Keratinocyte (primary cell): ENCODE measurements around the gene APBB2. TPM values are rescaled to one million over a fixed set of nuclear protein-coding genes. Genes with fewer than 3 reads are reported as not detected.

Source experiments
- DNase-seq: peaks from one replicate; pipeline ENCODE4 v3.0.0-alpha.2; 2011; ENCODE audit warnings: low read depth, missing footprints, low spot score
- FAIRE-seq: peaks from 2 replicates; lab custom pipeline; 2011; peaks lifted over from hg19 to GRCh38; lab: Jason Lieb, UNC
- H2AFZ ChIP-seq: 2 replicates; pipeline ENCODE4 v1.6.0; 2012; ENCODE audit warnings: low read length, control low read depth, inconsistent platforms; ENCODE audit not compliant: control insufficient read depth
- H3K27ac ChIP-seq: 2 replicates; pipeline ENCODE4 v1.5.1; 2011; ENCODE audit warnings: low read length; ENCODE audit not compliant: control insufficient read depth, insufficient read depth
- H3K27me3 ChIP-seq: 3 replicates; pipeline ENCODE4 v1.6.0; 2011; ENCODE audit warnings: low read length; ENCODE audit not compliant: control insufficient read depth, insufficient read depth; ENCODE audit errors: extremely low read depth
- H3K36me3 ChIP-seq, 2 experiments: 2 replicates in 1 of 2; 3 replicates in 1 of 2; pipeline ENCODE4 v1.5.1; 2011; ENCODE audit warnings: low read length in 2 of 2, mild to moderate bottlenecking in 1 of 2; ENCODE audit not compliant: control insufficient read depth in 2 of 2, insufficient read depth in 2 of 2; ENCODE audit errors: extremely low read depth in 1 of 2
- H3K4me1 ChIP-seq: 3 replicates; pipeline ENCODE4 v1.5.1; 2011; ENCODE audit warnings: low read length; ENCODE audit not compliant: control insufficient read depth, insufficient read depth; ENCODE audit errors: extremely low read depth
- H3K4me2 ChIP-seq: 3 replicates; pipeline ENCODE4 v1.6.0; 2011; ENCODE audit warnings: low read depth, low read length; ENCODE audit not compliant: control insufficient read depth, insufficient read depth; ENCODE audit errors: extremely low read depth
- H3K4me3 ChIP-seq, 3 experiments: fragments of 200-600 bp in 1 of 3; sonication (generic) in 1 of 3; 2 replicates in 2 of 3; 3 replicates in 1 of 3; pipeline ENCODE4 v1.5.1; 2011 to 2016; ENCODE audit warnings: low read length in 3 of 3, mild to moderate bottlenecking in 3 of 3, control low read depth in 2 of 3, inconsistent platforms in 1 of 3, low read depth in 1 of 3, mixed read lengths in 1 of 3, mixed run types in 1 of 3, moderate library complexity in 1 of 3; ENCODE audit not compliant: control insufficient read depth in 2 of 3, insufficient read depth in 2 of 3; ENCODE audit errors: extremely low read depth in 1 of 3
- H3K79me2 ChIP-seq: 2 replicates; pipeline ENCODE4 v1.6.0; 2012; ENCODE audit warnings: low read length; ENCODE audit not compliant: control insufficient read depth, insufficient read depth
- H3K9ac ChIP-seq: 3 replicates; pipeline ENCODE4 v1.6.0; 2011; ENCODE audit warnings: low read length; ENCODE audit not compliant: control insufficient read depth, insufficient read depth; ENCODE audit errors: extremely low read depth
- H3K9me1 ChIP-seq: 3 replicates; pipeline ENCODE4 v1.6.0; 2011; ENCODE audit warnings: low read length; ENCODE audit not compliant: control insufficient read depth, insufficient read depth; ENCODE audit errors: extremely low read depth
- H3K9me3 ChIP-seq: 2 replicates; pipeline ENCODE4 v1.5.1; 2012; ENCODE audit warnings: low read depth, low read length; ENCODE audit not compliant: control insufficient read depth
- H4K20me1 ChIP-seq: 3 replicates; pipeline ENCODE4 v1.6.0; 2011; ENCODE audit warnings: low read length; ENCODE audit not compliant: control insufficient read depth, insufficient read depth; ENCODE audit errors: extremely low read depth
- CTCF ChIP-seq, 3 experiments: IDR thresholded peaks in 1 of 3; conservative IDR thresholded peaks in 1 of 3; optimal IDR thresholded peaks in 1 of 3; 2 replicates in 2 of 3; 3 replicates in 1 of 3; pipeline versions ENCODE3 to v1.5.1; 2011; ENCODE audit warnings: low read length in 3 of 3, mild to moderate bottlenecking in 3 of 3, moderate library complexity in 2 of 3, control low read depth in 1 of 3, inconsistent platforms in 1 of 3; ENCODE audit not compliant: insufficient read depth in 2 of 3; ENCODE audit errors: extremely low read depth in 1 of 3
- EZH2 ChIP-seq: IDR thresholded peaks from one replicate; pipeline ENCODE4 v1.6.1; 2012; ENCODE audit warnings: inconsistent platforms, mild to moderate bottlenecking, low read length, moderate library complexity
- dilution Hi-C: fragments of 300-500 bp; cut with MboI; formaldehyde crosslinking; loops from one replicate; pipeline ENCODE4 v1.7.0; 2020; ENCODE audit warnings: low sequenced_read_pairs; ENCODE audit not compliant: extremely low pct_ligation_motif_present
- polyA plus RNA-seq, 5 experiments: library from polyadenylated mRNA; depleted of rRNA in 3 of 5; stranded (reverse) in 3 of 5; stranded (forward) in 1 of 5; unstranded in 1 of 5; fragments of >200 nt; gene quantifications; 1 replicate in 1 of 5; 2 replicates in 3 of 5; 3 replicates in 1 of 5; pipeline versions ENCODE4 v1.2.1 to v1.2.3, GENCODE V29; 2011 to 2012; ENCODE audit warnings: missing spikeins in 2 of 5, low read depth in 1 of 5, low replicate concordance in 1 of 5

Gene APBB2
- polyA plus RNA-seq, 1 donor (not counting 4 experiments of a cell fraction or from before 2014, with no cell fraction given), result 57.3 TPM

DNA sequence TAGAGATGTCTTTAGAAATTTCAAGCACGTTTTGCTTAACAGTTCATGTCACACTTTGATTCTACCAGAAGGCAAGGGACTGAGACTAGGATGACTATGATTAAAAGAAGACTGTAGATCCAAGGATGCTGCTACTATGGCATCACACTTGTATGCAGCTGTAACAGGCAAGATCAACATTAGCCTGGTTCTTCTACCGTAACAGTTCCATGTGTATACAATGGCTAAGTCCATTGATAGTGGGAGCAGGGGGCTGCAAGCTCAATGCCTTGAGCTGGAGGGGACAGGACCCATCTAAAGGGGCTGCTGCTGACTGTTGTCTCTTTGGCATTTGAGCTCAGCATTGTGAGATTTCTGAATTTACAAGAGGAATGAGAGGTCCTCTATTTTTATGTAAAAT is 212.0 kb downstream of the APBB2 start:
- H2AFZ ChIP-seq, result no peak overlapping the region
- TF ChIP-seq EZH2 (no peak), CTCF (optimal IDR thresholded peaks at IDR 0.05 in 1 of 3, IDR thresholded peaks at IDR 0.05 in 1 of 3, conservative IDR thresholded peaks at IDR 0.05 in 1 of 3; ENCODE audit: extremely low read depth in 1 of 3, insufficient read depth in 2 of 3, low read length in 3 of 3) (no peak)
- H3K9ac ChIP-seq, result no peak overlapping the region
- H3K9me3 ChIP-seq, result no peaks in the 10 kb centered on the region
- dilution Hi-C loops, result no loop called here
- FAIRE-seq, result no peak
- H3K4me3 ChIP-seq, result no peak overlapping the region
- no peak for DNase-seq
- no peak overlapping the region for H3K27ac ChIP-seq
- H3K79me2 ChIP-seq, result peaks cover 21% of the 10 kb centered on the region
- H3K9me1 ChIP-seq, result no peaks in the 10 kb centered on the region
- no peaks in the 10 kb centered on the region for H4K20me1 ChIP-seq
- H3K36me3 ChIP-seq, result peaks cover 0 to 3% of the 10 kb centered on the region in 2 experiments
- no peak overlapping the region for H3K4me2 ChIP-seq
- no peaks in the 10 kb centered on the region for H3K27me3 ChIP-seq
- H3K4me1 ChIP-seq, result peaks cover 14% of the 10 kb centered on the region

- Histone ChIP-seq H2AFZ (no peak overlapping the region), H3K9me1 (no peaks in the 10 kb centered on the region), H3K79me2 (peaks cover 15% of the 10 kb centered on the region), H4K20me1 (no peaks in the 10 kb centered on the region), H3K9ac (no peak overlapping the region), H3K4me3 (no peak overlapping the region), H3K36me3 (no peaks in the 10 kb centered on the region), H3K4me1 (peaks cover 14% of the 10 kb centered on the region), H3K27ac (no peak overlapping the region), H3K27me3 (no peaks in the 10 kb centered on the region), H3K4me2 (no peak overlapping the region), H3K9me3 (no peaks in the 10 kb centered on the region)
- TF ChIP-seq CTCF (optimal IDR thresholded peaks at IDR 0.05 in 1 of 3, IDR thresholded peaks at IDR 0.05 in 1 of 3, conservative IDR thresholded peaks at IDR 0.05 in 1 of 3; ENCODE audit: extremely low read depth in 1 of 3, insufficient read depth in 2 of 3, low read length in 3 of 3) (no peak), EZH2 (no peak)
- DNase-seq, result no peak
- dilution Hi-C loops, result no loop called here
- FAIRE-seq, result no peak
These were observed 214.0 kb downstream of the APBB2 start for GRCh38 chr4:41000356-41000755.
